AG10803 (cell line): Measurements from ENCODE around the gene GPR61.

Experiments used
- DNase-seq: peaks from one replicate; pipeline ENCODE4 v3.0.0; 2010; ENCODE audit warnings: low read depth
- H3K4me3 ChIP-seq: 2 replicates; pipeline ENCODE4 v1.5.1; 2011; ENCODE audit warnings: mild to moderate bottlenecking, low read length, control low read depth
- CTCF ChIP-seq: conservative IDR thresholded peaks from 2 replicates; pipeline ENCODE4 v1.5.1; 2011; ENCODE audit warnings: mild to moderate bottlenecking, low read length, control low read depth, inconsistent platforms

GPR61 gene

DNA sequence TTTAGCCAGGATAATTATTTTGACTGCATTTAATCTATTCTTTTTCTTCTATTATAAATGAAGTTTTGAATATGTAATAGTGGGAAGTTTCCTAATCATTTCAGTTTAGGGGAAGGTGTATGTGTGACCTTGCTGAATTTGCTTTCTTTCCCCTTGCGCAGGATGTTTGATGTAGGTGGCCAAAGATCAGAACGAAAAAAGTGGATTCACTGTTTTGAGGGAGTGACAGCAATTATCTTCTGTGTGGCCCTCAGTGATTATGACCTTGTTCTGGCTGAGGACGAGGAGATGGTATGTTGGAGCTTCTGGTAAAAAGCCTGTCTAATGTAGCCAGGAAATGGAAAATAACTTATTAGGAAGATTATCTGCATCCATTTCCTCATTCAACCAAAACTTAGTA is 46.4 kb downstream of the GPR61 start:
- DNase-seq, result no peak
- H3K4me3 ChIP-seq, result no peak overlapping the region
- TF ChIP-seq CTCF, result no peak

DNA sequence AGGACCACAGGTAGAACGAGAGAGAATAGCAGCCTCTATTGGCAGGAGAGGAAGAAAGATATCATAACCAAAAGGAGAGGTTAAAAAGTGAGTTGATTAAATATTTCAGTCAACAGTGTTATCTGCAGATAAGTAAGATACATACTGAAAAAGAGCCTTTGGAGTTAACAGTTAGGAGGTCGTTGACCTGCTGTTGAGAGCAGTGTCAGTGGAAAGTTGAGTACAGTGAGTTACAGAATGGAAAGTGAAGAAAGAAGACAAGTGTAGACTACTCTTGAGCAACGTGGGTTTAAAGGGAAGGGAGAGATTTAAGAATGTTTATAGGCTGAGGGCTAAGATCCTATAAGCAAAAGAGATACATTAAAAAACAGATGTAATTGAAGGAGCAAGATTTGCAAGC is 49.5 kb downstream of the GPR61 start:
- no peak for DNase-seq
- no peak for TF ChIP-seq CTCF

GRCh38 chr1:109589679-109590078 is 50.0 kb downstream of the GPR61 start:
- no peak for DNase-seq
- TF ChIP-seq CTCF, result no peak
- H3K4me3 ChIP-seq, result no peak overlapping the region

More for the DNA sequence above, 49.5 kb downstream of the GPR61 start:
- no peak overlapping the region for H3K4me3 ChIP-seq

DNA sequence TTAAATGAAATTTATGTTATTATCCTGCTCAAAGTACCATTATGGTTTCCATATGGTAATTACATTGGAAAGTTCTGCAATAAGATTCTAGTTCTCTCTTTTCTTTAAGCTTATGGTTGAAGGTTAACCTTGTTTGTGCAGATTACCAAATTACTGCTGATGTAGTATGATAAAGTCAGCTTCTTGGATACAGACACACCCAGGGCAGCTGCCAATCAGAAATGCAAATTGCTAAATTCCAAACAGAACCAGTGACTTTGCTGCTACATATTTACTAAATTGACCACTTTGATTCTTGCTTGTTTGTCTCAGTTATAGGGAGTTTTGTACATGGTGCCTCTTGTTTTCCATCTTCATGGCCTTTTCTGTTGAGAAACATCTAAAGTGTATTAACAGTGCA is 53.2 kb downstream of the GPR61 start:
- no peak for TF ChIP-seq CTCF
- no peak for DNase-seq
- H3K4me3 ChIP-seq, result no peak overlapping the region

GRCh38 chr1:109595531-109595930 is 55.9 kb downstream of the GPR61 start:
- TF ChIP-seq CTCF, result no peak
- peak; percentile 70 for DNase-seq
- H3K4me3 ChIP-seq, result no peak overlapping the region
